Thoracic aorta (tissue), 2 donors: ENCODE results near the gene CCDC6. TPM values are rescaled to one million over a fixed set of nuclear protein-coding genes. Genes with fewer than 3 reads are reported as not detected.

Experiments
- ATAC-seq: fragments of 150-250 bp; one replicate; pipeline ENCODE4 v1.8.0; 2017; ENCODE audit warnings: low read depth; ENCODE audit not compliant: insufficient number of reproducible peaks, low FRiP score
- DNase-seq: peaks from one replicate; pipeline ENCODE4 v3.0.0-alpha.2; 2020; ENCODE audit warnings: low spot score
- H3K27ac ChIP-seq, 2 donors: fragments of 200-600 bp; sonication (generic); 1 replicate in 1 of 2; 2 replicates in 1 of 2; pipeline ENCODE4 v1.5.1; 2016; ENCODE audit warnings: mild to moderate bottlenecking in 2 of 2, moderate library complexity in 2 of 2
- H3K27me3 ChIP-seq: fragments of 200-600 bp; sonication (generic); replicated peaks from 2 replicates; pipeline ENCODE4 v1.6.0; 2016; ENCODE audit warnings: mild to moderate bottlenecking; ENCODE audit not compliant: insufficient read depth
- H3K36me3 ChIP-seq: fragments of 200-600 bp; sonication (generic); one replicate; pipeline ENCODE4 v1.5.1; 2016
- H3K4me1 ChIP-seq, 2 donors: fragments of 200-600 bp; sonication (generic); 1 replicate in 1 of 2; 2 replicates in 1 of 2; pipeline versions ENCODE4 v1.5.1 to v1.6.0; 2016; ENCODE audit warnings: low read depth in 2 of 2, mild to moderate bottlenecking in 1 of 2; ENCODE audit not compliant: control insufficient read depth in 1 of 2
- H3K4me3 ChIP-seq: fragments of 200-600 bp; sonication (generic); 2 replicates; pipeline ENCODE4 v1.5.1; 2016; ENCODE audit warnings: mild to moderate bottlenecking
- H3K9me3 ChIP-seq: fragments of 200-600 bp; sonication (generic); 2 replicates; pipeline ENCODE4 v1.5.1; 2016
- CTCF ChIP-seq: fragments of 200-600 bp; sonication (generic); IDR thresholded peaks from one replicate; pipeline ENCODE4 v1.5.1; 2019; ENCODE audit warnings: antibody characterized with exemption
- total RNA-seq, 2 donors: library from RNA; depleted of rRNA; stranded (reverse); fragments of >200 nt; gene quantifications; one replicate each; pipeline versions ENCODE4 v1.1.0 to v1.2.3, GENCODE V29; 2016

Gene CCDC6
- total RNA-seq, 2 donors from 2014 or later = 69.3 to 70.9 TPM

- no peak overlapping the region for H3K4me3 ChIP-seq
- ATAC-seq (no peak), DNase-seq (no peak)
- H3K4me1 ChIP-seq = no peaks in the 10 kb centered on the region
- no peaks in the 10 kb centered on the region for H3K9me3 ChIP-seq
- TF ChIP-seq CTCF = no peak
- no peaks in the 10 kb centered on the region for H3K27me3 ChIP-seq
- no peak overlapping the region for H3K27ac ChIP-seq
- no peaks in the 10 kb centered on the region for H3K36me3 ChIP-seq
Measured at GRCh38 chr10:59741583-59741982, 164.8 kb downstream of the CCDC6 start.

GRCh38 chr10:59741048-59741447 is 165.3 kb downstream of the CCDC6 start:
- H3K36me3 ChIP-seq = no peaks in the 10 kb centered on the region
- H3K4me1 ChIP-seq = no peaks in the 10 kb centered on the region
- no peaks in the 10 kb centered on the region for H3K9me3 ChIP-seq
- no peak overlapping the region for H3K27ac ChIP-seq
- no peak for TF ChIP-seq CTCF
- H3K4me3 ChIP-seq = no peak overlapping the region
- ATAC-seq = no peak
- DNase-seq = no peak
- no peaks in the 10 kb centered on the region for H3K27me3 ChIP-seq

Other genes starting within 250 kb of the CCDC6 start
- 1 to 10 TPM; 1.6 to 1.8 TPM for gene SLC16A9, start 196.7 kb downstream of the CCDC6 start, total RNA-seq
- gene MRLN, start 153.1 kb downstream of the CCDC6 start, total RNA-seq = not detected